Choroid plexus epithelial cell (primary cell): ENCODE data around the gene HSPA4.
"Not testable (repeated sequence)": the region's sequence is repeated elsewhere in the genome, so short reads cannot be mapped to it uniquely, and the experiment has no call there.

Experiments used
- DNase-seq: peaks from one replicate; pipeline ENCODE4 v3.0.0-alpha.2; 2010; ENCODE audit warnings: low read depth
- H3K4me3 ChIP-seq: 2 replicates; pipeline ENCODE4 v1.5.1; 2011; ENCODE audit warnings: low read depth, mild to moderate bottlenecking, control low read depth, low read length, moderate library complexity
- TF ChIP-seq, protein P1 (sequence below): conservative IDR thresholded peaks from 2 replicates; pipeline ENCODE4 v1.5.1; 2011; ENCODE audit warnings: low read depth, mild to moderate bottlenecking, control low read depth, inconsistent platforms, low read length, moderate library complexity

HSPA4 gene

DNA sequence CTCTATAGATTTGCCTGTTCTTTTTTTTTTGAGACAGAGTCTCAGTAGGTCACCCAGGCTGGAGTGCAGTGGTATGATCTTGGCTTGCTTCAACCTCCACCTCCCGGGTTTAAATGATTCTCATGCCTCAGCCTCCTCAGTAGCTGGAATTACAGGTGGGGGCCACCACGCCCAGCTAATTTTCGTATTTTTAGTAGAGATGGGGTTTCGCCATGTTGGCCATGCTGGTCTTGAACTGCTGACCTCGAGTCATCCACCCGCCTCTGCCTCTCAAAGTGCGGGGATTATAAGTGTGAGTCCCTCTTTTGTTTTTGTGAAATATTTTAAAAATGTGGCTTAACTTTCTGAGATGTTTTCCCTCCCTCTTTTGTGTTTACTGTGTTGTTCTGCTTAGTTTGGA is 29.2 kb downstream of the HSPA4 start:
- TF ChIP-seq, protein P1, sequence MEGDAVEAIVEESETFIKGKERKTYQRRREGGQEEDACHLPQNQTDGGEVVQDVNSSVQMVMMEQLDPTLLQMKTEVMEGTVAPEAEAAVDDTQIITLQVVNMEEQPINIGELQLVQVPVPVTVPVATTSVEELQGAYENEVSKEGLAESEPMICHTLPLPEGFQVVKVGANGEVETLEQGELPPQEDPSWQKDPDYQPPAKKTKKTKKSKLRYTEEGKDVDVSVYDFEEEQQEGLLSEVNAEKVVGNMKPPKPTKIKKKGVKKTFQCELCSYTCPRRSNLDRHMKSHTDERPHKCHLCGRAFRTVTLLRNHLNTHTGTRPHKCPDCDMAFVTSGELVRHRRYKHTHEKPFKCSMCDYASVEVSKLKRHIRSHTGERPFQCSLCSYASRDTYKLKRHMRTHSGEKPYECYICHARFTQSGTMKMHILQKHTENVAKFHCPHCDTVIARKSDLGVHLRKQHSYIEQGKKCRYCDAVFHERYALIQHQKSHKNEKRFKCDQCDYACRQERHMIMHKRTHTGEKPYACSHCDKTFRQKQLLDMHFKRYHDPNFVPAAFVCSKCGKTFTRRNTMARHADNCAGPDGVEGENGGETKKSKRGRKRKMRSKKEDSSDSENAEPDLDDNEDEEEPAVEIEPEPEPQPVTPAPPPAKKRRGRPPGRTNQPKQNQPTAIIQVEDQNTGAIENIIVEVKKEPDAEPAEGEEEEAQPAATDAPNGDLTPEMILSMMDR: no peak
- DNase-seq: no peak
- no peak overlapping the region for H3K4me3 ChIP-seq

DNA sequence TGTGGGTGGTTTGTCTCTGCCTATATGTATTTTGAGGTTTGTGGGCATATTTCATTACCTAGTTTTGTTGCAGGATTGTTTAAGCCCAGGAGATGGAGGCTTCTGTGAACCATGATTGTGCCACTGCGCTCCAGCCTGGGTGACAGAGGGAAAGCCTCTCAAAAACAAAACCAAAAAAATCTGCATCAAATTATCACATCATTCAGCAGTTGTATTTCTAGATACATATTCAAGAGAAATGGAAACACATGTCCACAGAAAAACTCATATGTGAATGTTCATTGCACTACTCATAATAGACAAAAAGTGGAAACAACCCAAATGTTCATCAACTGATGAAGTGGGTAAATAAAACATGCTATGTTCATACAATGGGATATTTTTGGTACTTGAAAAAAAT is 29.9 kb downstream of the HSPA4 start:
- H3K4me3 ChIP-seq: no peak overlapping the region
- TF ChIP-seq, protein P1: no peak
- no peak for DNase-seq

DNA sequence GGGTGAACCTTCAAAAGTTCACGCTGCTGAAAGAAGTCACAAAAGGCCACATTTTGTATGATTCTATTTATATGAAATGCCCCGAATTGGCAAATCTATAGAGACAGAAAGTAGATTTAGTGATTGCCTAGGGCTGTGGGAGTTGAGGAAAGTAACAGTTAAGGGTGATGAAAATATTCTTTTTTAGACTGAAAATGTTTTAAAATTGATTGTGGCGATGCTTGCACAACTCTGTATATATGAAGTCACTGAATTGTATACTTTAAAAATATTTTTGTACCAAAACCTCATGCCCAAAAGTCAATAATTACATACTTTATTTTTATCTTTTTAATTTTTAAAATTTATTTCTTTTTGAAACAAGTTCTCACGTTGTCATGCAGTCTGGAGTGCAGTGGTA is 30.3 kb downstream of the HSPA4 start:
- TF ChIP-seq, protein P1: no peak
- H3K4me3 ChIP-seq: no peak overlapping the region
- DNase-seq: no peak

DNA sequence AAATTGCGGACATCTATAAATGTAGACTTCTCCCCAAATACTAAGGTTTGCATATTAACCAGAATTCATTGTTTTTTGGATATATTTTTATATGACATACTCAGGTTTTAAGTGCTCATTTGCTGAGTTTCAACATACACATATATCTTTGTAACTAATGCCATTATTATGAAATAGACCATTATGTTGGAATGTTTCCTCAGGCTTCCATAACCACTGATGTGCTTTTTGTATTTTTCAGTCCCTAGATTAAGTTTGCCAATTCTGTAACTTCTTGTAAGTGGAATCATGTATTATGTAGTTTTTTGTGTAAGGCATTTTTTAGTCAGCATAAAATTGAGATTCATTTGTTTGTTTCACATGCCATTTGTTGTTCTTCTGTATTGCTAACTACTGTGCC is 32.1 kb downstream of the HSPA4 start:
- no peak for DNase-seq
- TF ChIP-seq, protein P1: no peak
- no peak overlapping the region for H3K4me3 ChIP-seq

DNA sequence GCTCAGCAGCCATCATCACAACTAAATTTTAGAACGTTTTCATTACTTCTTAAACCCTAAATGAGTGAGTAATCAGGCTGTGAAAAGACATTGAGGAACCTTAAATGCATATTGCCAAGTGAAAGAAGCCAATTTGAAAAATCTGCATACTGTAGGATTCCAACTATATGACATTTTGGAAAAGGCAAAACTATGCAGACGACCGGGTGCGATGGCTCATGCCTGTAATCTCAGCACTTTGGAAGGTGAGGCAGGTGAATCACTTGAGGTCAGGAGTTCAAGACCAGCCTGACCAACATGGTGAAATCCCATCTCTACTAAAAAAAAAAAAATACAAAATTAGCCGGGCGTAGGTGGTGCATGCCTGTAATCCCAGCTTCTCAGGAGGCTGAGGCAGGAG is 33.4 kb downstream of the HSPA4 start:
- not testable (repeated sequence) for H3K4me3 ChIP-seq, DNase-seq

DNA sequence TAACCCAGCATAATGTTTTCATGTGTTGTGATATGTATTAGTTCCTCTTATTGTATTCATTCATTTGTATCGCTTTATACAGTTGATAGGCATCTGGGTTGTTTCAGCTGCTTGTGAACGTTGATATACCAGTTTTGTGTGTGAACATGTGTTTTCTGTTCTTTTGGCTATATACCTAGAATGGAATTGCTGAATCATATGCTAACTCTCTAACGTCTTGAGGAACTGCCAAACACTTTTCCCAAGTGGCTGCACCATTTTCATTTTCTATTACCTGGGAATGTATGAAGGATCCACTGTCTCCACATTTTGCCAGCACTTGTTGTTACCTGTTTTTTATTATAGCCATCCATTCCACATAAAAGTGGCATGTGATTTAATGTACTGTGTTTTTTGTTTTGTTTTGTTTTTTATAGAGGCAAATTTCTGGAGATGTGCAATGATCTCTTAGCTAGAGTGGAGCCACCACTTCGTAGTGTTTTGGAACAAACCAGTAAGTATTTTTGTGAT is 34.6 kb downstream of the HSPA4 start:
- peak; percentile 32 for DNase-seq
- TF ChIP-seq, protein P1: no peak
- no peak overlapping the region for H3K4me3 ChIP-seq

DNA sequence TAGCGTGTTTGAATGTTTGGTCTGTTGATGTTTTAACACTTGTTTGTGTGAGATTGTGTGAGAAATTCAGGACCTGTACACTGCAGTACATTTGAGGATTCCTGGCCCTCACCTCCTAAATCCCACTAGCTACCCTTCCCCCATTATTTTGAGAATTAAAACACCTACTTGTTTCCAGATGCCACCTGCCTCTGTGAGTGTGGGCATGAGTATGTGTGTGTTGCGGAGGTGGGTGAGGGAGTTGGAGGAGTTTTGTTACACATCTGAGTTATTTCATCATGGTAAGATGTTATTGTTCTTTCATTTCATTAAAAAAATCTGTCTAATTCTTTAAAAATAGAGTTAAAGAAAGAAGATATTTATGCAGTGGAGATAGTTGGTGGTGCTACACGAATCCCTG is 36.3 kb downstream of the HSPA4 start:
- DNase-seq: no peak
- no peak overlapping the region for H3K4me3 ChIP-seq
- TF ChIP-seq, protein P1: no peak

DNA sequence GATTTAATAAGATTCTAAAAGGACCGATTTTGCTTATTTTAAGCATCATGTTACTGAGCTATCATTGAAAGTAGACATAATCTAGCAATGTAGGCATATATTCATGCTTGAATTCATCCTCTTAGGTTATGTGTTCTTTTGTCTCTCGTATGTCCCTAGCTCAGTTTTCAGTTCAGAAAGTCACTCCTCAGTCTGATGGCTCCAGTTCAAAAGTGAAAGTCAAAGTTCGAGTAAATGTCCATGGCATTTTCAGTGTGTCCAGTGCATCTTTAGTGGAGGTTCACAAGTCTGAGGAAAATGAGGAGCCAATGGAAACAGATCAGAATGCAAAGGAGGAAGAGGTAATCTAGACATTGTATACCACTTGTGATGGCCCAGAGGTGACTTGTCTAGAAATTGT is 39.2 kb downstream of the HSPA4 start:
- TF ChIP-seq, protein P1: no peak
- H3K4me3 ChIP-seq: no peak overlapping the region
- DNase-seq: no peak
